ENCODE measurements around the gene DDX17. TPM values are rescaled to one million over a fixed set of nuclear protein-coding genes. Genes with fewer than 3 reads are reported as not detected.
A peak's percentile ranks its signal among the peaks of the same experiment; 100 is the strongest.

The DDX17 gene
- total and polyA plus RNA-seq, 8 donors = 164 to 331 (median 206) TPM

- no peak for FAIRE-seq
- intact Hi-C loops (cut with DNase I) = no loop called here
- TF ChIP-seq CTCF (IDR thresholded peaks at IDR 0.05) = no peak
- WGBS, 2 donors = 72 to 76% methylated on average over 14 of the region's 14 CpGs
- Histone ChIP-seq H3K4me3 (no peak overlapping the region), H3K4me1 (no peaks in the 10 kb centered on the region), H3K36me3 (no peaks in the 10 kb centered on the region), H3K27ac (no peak overlapping the region), H3K27me3 (no peaks in the 10 kb centered on the region), H3K9me3 (no peaks in the 10 kb centered on the region)
- no peak for DNase-seq
- ATAC-seq = peak in 2 of 4 donors; percentile 47 to 48
Measured at GRCh38 chr22:38448945-38449745, 57.0 kb downstream of the DDX17 start.

DNA sequence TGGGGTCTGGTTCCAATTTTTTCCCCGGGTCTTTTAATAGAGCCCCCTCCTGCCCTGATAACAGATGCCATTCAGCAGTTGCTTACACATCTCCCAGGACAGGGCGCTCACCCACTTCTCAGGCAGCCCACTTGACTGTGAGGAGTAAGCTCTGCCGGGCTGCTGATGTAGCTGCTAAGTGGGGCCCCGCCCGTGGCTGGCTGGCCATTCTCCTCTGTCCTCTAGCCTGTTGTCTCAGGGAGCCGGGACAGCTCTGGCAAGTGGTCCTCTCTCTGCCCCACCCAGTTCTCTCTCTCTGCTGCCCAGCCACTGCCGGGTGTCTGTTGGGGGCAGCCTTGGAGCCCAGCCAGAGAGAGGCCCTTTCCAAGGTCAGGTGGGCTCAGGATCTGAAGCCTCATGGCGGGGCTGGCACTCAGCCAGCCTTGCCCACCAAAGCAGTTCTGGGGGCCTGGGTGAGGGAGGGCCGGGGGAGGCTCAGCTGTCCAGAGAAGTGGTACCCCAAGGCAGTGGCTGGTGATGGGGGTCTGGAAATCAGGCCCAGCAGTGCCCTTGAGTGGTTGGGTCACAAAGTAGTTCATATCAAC is 60.0 kb downstream of the DDX17 start:
- WGBS, 2 donors = 50 to 54% methylated on average over 9 of the region's 9 CpGs
- H3K27me3 ChIP-seq = no peaks in the 10 kb centered on the region
- no peaks in the 10 kb centered on the region for H3K9me3 ChIP-seq
- no peaks in the 10 kb centered on the region for H3K4me1 ChIP-seq
- no peak for TF ChIP-seq CTCF (IDR thresholded peaks at IDR 0.05)
- intact Hi-C loops (cut with DNase I) = no loop called here
- ATAC-seq = no peak
- H3K4me3 ChIP-seq = no peak overlapping the region
- no peak for FAIRE-seq
- no peaks in the 10 kb centered on the region for H3K36me3 ChIP-seq
- H3K27ac ChIP-seq = no peak overlapping the region
- DNase-seq = no peak

DNA sequence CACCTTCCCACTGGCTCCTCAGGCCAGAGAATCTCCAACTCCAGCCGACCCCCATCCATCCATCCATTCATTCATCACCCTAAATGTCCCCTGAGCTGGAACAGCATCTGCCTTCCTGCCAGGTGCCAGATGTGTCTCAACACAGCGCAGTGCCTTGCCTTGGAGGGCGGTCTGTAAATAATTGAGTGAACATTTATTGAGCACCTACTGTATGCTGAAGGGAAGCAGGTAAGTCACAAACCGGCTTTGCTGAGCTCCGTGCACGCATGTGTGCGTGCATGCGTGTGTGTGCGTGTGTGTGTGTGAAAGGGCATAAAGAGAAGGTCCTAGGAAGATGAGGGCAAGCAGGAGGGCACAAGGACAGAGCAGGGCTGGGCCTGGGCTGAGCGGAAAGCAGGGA is 61.3 kb downstream of the DDX17 start:
- no peak for TF ChIP-seq CTCF (IDR thresholded peaks at IDR 0.05)
- ATAC-seq (no peak), FAIRE-seq (no peak), DNase-seq (no peak)
- no peaks in the 10 kb centered on the region for H3K9me3 ChIP-seq
- no peaks in the 10 kb centered on the region for H3K4me1 ChIP-seq
- 87 to 90% methylated on average over 10 of the region's 10 CpGs for WGBS, 2 donors
- no peak overlapping the region for H3K27ac ChIP-seq
- H3K36me3 ChIP-seq = no peaks in the 10 kb centered on the region
- H3K27me3 ChIP-seq = no peaks in the 10 kb centered on the region
- intact Hi-C loops (cut with DNase I) = no loop called here
- no peak overlapping the region for H3K4me3 ChIP-seq

DNA sequence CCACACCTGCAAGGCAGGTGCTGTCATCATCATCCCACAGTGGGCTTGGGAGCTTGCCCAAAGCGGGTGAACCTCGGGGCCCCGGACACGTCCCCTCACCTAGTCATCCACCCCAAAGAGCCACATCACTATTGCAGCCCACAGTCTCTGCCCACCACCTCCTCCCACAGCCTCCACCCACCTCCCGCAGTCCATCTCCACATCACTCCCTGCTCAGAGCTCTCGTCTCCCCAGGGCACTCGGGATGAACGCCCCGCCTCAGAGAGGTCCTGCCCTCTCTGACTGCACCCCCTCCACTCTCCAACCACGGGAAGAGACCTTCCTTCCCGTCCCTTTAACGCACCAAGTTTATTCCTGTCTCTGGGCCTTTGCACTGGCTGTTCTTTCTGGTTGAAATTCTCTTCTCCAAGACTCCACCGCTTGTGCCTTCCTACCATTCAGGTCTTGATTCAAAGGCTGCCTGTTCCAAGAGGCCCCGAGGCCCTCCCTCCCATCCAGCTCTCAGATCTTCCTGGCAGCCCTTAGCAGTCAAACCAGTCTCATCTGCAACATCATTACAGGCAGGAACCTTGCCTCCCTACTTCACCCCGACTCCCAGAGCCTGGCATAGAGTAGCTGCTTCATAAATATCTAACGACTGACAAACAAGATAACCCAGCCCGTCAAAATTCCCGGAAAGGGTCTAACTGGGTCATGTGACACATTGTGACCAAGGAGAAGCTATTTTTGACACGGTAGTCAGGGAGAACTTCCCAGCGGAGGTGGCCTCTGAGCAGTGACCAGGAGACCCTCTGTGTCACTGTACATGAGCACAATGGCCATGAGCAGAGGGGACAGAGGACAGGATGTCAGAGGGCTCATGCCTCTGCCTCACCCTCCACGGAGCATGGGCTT is 62.2 kb downstream of the DDX17 start:
- no peak overlapping the region for H3K4me3 ChIP-seq
- no peak overlapping the region for H3K27ac ChIP-seq
- no peak for TF ChIP-seq CTCF (IDR thresholded peaks at IDR 0.05)
- FAIRE-seq = no peak
- no peaks in the 10 kb centered on the region for H3K9me3 ChIP-seq
- H3K27me3 ChIP-seq = no peaks in the 10 kb centered on the region
- no peaks in the 10 kb centered on the region for H3K36me3 ChIP-seq
- ATAC-seq = no peak
- no peak for DNase-seq
- H3K4me1 ChIP-seq = no peaks in the 10 kb centered on the region
- intact Hi-C loops (cut with DNase I) = no loop called here
- 48 to 49% methylated on average over 21 of the region's 21 CpGs for WGBS, 2 donors

All from pancreas (tissue), 10 donors.